Left ventricle myocardium inferior (tissue), 1 donor: Measurements from ENCODE around the gene ANO2. TPM values are rescaled to one million over a fixed set of nuclear protein-coding genes. Genes with fewer than 3 reads are reported as not detected.
"Not testable (repeated sequence)": the region's sequence is repeated elsewhere in the genome, so short reads cannot be mapped to it uniquely, and the experiment has no call there.

Source experiments
- DNase-seq: peaks from one replicate; pipeline ENCODE4 v3.0.0-alpha.2; 2020
- H3K27ac ChIP-seq: fragments of 200-600 bp; replicated peaks from 2 replicates; pipeline ENCODE4 v1.8.0; 2021
- H3K27me3 ChIP-seq: fragments of 200-600 bp; 2 replicates; pipeline ENCODE4 v1.8.0; 2021; ENCODE audit warnings: low read depth
- H3K36me3 ChIP-seq: fragments of 200-600 bp; 2 replicates; pipeline ENCODE4 v1.8.0; 2021
- H3K4me1 ChIP-seq: fragments of 200-600 bp; 2 replicates; pipeline ENCODE4 v1.8.0; 2021
- H3K4me3 ChIP-seq: fragments of 200-600 bp; 2 replicates; pipeline ENCODE4 v1.8.0; 2021; ENCODE audit warnings: mild to moderate bottlenecking, moderate library complexity
- H3K9me3 ChIP-seq: fragments of 200-600 bp; replicated peaks from 2 replicates; pipeline ENCODE4 v1.8.0; 2021
- CTCF ChIP-seq: fragments of 200-600 bp; IDR thresholded peaks from 2 replicates; pipeline ENCODE4 v1.8.0; 2021; ENCODE audit warnings: antibody characterized with exemption, mild to moderate bottlenecking, borderline replicate concordance
- intact Hi-C: fragments of 100-400 bp; cut with micrococcal nuclease; formaldehyde crosslinking; loops from one replicate; pipeline ENCODE4 v1.11.0; 2022
- total RNA-seq: library from RNA; stranded (reverse); fragmentation: NEBNext Ultra II Directional; extraction: Animal tissue kit (Norgen Biotek cat#: 25700); gene quantifications from one replicate; pipeline ENCODE4 v1.2.1, GENCODE V29; 2021
- donor health status: DM: no; HTN: yes; CAD: no; lungs with severe emphysema.

The ANO2 gene
- total RNA-seq, 1 donor from 2014 or later = 13.0 TPM

- intact Hi-C loops = no loop called here
- TF ChIP-seq CTCF = no peak
These were observed 55.5 kb downstream of the ANO2 start for GRCh38 chr12:5889381-5890047.

GRCh38 chr12:5888816-5889315 lies 56.2 kb downstream of the ANO2 start:
- Histone ChIP-seq H3K9me3 (peaks cover 7% of the 10 kb centered on the region), H3K4me1 (no peaks in the 10 kb centered on the region), H3K27ac (no peak overlapping the region), H3K27me3 (peaks cover 17% of the 10 kb centered on the region), H3K4me3 (no peak overlapping the region), H3K36me3 (peaks cover 3% of the 10 kb centered on the region)
- TF ChIP-seq CTCF = no peak
- intact Hi-C loops = no loop called here
- DNase-seq = no peak

More at GRCh38 chr12:5889381-5890047, 55.5 kb downstream of the ANO2 start:
- Histone ChIP-seq H3K9me3 (peaks cover 8% of the 10 kb centered on the region), H3K27ac (no peak overlapping the region), H3K4me3 (no peak overlapping the region), H3K27me3 (peaks cover 15% of the 10 kb centered on the region), H3K36me3 (peaks cover 3% of the 10 kb centered on the region), H3K4me1 (no peaks in the 10 kb centered on the region)
- DNase-seq = no peak

- H3K4me3 ChIP-seq, H3K27ac ChIP-seq, H3K4me1 ChIP-seq, intact Hi-C loops, H3K9me3 ChIP-seq, H3K36me3 ChIP-seq, DNase-seq: not testable (repeated sequence)
- peaks cover 17% of the 10 kb centered on the region for H3K27me3 ChIP-seq
These were observed 57.2 kb downstream of the ANO2 start for GRCh38 chr12:5887819-5888218.

- DNase-seq = no peak
- no peak for TF ChIP-seq CTCF
- Histone ChIP-seq H3K27ac (no peak overlapping the region), H3K36me3 (peaks cover 3% of the 10 kb centered on the region), H3K4me1 (no peaks in the 10 kb centered on the region), H3K27me3 (peaks cover 36% of the 10 kb centered on the region), H3K9me3 (no peaks in the 10 kb centered on the region), H3K4me3 (no peak overlapping the region)
- intact Hi-C loops = no loop called here
These were observed 60.2 kb downstream of the ANO2 start for GRCh38 chr12:5884866-5885265.

GRCh38 chr12:5884285-5884684 lies 60.8 kb downstream of the ANO2 start:
- H3K27me3 ChIP-seq = peaks cover 41% of the 10 kb centered on the region
- peaks cover under 1% of the 10 kb centered on the region for H3K36me3 ChIP-seq
- no peak for TF ChIP-seq CTCF
- H3K4me3 ChIP-seq = no peak overlapping the region
- no peak overlapping the region for H3K27ac ChIP-seq
- no peaks in the 10 kb centered on the region for H3K4me1 ChIP-seq
- DNase-seq = no peak
- intact Hi-C loops = no loop called here
- H3K9me3 ChIP-seq = no peaks in the 10 kb centered on the region

GRCh38 chr12:5882511-5883190 lies 62.4 kb downstream of the ANO2 start:
- H3K4me3 ChIP-seq = no peak overlapping the region
- no peaks in the 10 kb centered on the region for H3K4me1 ChIP-seq
- H3K27me3 ChIP-seq = peaks cover 55% of the 10 kb centered on the region
- no peaks in the 10 kb centered on the region for H3K9me3 ChIP-seq
- intact Hi-C loops = no loop called here
- no peaks in the 10 kb centered on the region for H3K36me3 ChIP-seq
- DNase-seq = no peak
- no peak overlapping the region for H3K27ac ChIP-seq
- no peak for TF ChIP-seq CTCF
